GM19328 (cell line): ENCODE data around the gene RNF208.

ENCODE experiments used
- ATAC-seq: cut with Tn5 transposase; IDR thresholded peaks from one replicate; pipeline ENCODE4 v1.9.1; 2021; ENCODE audit warnings: mild to moderate bottlenecking, moderate library complexity; ENCODE audit not compliant: unreplicated experiment

Gene RNF208

DNA sequence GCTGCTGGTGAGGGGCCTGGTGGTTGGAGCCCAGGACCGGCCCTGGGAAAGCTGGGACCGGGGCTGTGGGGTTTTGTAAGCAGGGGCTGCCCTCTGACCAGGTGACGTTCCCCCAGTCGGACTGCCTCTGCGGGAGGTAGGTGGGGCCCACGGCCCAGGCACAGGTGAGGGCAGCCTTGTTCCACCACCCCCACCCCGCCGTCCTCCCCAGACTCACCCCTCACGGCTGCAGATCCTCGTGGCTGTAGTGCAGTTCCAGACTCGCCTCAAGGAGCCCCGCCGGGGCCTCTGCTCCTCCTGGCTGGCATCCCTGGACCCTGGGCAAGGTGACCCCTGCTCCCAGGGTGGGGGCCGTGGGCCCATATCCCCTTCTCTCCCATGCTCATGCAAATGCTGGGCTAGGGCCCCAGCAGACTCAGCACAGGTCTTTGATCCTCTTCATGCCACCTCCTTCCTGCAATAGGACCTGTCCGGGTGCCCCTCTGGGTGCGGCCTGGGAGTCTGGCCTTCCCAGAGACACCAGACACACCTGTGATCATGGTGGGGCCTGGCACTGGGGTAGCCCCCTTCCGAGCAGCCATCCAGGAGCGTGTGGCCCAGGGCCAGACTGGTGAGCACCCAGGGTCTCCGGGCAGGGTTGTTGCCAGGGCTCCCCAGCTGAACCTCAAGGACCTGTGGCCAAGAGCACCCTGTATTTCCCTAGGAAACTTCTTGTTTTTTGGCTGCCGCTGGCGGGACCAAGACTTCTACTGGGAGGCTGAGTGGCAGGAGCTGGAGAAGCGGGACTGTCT, 6.6 kb downstream of the RNF208 start:
- ATAC-seq: no peak

DNA sequence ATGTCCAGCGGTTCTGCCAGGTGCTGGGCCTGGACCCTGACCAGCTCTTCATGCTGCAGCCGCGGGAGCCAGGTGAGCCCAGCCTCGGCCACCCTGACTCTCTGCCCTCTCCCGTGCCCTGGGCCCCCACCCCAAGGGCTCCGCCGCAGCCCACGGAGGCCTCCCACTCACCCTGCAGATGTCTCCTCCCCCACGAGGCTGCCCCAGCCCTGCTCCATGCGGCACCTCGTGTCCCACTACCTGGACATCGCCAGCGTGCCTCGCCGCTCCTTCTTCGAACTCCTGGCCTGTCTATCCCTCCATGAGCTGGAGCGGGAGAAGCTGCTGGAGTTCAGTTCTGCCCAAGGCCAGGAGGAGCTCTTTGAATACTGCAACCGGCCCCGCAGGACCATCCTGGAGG, 7.4 kb downstream of the RNF208 start:
- no peak for ATAC-seq

DNA sequence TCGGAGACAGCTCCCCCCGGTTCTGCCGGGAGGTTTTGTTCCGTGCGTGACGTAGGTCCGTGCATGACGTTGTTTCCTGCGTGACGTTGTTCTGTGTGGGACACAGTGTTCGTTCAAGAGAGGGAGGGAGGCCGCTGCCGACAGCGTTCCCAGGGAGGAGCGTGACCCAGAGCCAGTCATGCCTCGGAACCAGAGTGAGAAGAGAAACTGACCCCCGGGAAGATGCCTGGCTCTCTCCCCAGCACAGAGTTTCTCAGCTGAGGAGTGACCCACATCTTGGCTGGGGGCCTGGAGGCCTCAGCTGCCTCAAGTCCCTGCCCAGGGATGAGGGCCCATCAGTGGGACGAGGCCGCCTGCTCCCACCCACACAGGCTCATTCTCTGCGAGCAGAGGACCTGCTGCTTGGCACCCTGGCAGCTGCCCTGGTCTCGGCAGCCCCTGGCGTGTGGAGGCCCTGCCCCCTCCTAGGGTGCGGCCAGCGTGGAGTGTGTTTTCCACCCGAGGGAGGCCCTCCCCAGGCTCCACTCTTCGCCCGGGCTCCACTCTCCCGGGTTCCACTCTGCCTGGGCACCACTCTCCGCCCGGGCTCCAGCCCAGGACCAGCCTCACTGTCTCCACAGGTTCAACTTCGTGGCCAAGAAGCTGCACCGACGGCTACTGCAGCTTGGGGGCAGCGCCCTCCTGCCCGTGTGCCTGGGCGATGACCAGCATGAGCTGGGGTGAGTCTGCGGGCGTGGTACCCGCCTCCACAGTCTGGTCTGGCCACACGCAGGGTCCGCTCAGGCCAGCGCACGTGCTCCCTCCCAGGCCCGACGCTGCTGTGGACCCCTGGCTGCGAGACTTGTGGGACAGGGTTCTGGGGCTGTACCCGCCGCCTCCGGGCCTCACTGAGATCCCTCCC, 8.6 kb downstream of the RNF208 start:
- ATAC-seq: no peak

DNA sequence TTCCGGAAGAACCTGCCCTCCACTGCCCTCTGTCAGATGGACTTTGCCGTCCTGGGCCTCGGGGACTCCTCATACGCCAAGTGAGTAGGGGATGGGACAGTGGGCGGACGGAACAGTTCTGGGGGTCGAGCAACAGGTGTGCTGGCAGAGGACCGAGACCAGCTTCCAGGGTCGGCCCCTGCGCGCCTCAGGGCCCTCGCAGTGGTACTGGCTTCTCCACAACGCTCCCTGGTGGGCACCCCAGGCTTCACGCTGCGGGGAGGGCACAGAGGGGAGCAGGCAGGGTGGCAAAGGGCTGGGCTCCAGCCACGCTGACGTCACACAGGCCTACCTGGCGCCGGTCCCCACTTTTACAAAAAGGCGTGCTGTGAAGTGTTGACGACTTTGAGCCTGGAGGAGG, 9.5 kb downstream of the RNF208 start:
- no peak for ATAC-seq

DNA sequence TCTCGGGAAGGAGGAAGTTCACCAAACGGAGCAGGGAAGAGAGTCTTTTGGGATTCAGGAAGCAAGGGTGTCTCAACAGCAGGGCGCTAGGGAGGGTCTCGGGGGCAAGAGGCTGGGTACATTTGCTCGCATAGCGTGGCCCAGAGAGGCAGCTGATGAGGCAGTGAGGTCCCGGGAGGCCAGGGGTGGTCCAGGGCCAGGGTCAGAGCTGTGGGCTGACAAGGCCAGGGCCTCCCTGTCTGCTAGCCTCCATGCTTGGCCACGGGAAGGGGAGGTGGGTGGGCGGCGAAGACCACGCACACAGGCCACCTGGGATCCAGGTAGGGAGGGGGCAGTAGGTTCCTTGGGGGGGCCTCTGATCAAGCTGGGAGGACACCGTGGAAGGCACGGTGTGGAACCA, 10.5 kb downstream of the RNF208 start:
- ATAC-seq: no peak

DNA sequence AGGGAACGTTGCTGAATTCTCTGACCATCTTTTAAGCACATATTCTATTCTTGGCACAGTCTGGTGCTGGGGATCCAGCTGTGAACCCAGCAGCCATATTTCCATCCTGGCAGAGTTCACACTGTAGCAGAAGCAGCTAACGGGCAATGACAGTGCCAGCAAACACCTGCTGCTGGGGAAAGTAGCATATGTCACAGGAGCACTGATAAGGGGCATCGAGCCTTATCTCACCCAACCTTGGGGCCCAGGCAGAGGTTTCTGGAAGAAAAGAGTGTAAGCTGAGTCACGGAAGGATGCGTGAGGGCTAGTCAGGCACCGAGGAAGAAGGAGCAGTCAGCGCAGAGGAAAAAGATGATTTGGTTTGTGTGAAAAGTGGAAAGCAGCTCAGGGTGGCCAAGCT, 15.4 kb downstream of the RNF208 start:
- no peak for ATAC-seq

DNA sequence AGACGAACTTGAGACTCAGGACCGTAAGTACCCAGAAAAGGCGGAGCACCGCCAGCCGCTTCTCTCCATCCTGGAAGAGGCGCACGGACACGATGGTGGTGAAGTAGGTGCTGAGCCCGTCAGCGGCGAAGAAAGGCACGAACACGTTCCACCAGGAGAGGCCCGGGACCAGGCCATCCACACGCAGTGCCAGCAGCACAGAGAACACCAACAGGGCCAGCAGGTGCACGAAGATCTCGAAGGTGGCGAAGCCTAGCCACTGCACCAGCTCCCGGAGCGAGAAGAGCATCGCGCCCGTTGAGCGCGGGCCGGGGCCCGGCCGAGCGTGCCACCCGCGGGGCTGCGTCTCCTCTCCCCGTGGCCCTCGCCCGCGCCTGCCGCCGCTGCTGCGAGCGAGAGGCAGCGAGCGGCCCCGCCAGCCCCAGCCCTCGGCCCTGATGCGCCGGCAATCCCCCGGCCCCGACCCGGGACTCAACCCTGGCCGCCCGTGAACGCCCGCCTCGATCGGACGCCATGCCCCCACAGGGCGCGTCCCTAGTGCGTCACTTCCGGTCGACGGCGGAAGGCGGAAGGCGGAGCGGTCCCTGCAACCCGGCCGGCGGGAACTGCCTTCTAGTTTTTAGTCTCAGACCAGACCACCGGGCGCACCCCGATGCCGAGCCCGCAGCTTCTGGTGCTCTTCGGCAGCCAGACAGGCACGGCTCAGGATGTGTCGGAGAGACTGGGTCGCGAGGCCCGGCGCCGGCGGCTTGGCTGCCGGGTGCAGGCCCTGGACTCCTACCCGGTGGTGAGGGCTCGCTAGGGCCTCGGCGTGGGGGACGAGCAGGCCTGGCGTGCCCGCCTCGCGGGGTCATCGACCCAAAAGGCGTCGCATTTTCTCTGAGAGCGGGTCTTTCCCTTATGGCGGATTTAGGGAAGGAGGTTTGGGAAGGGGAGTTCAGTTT, 16.6 kb downstream of the RNF208 start, which contains the start of the genes NDOR1 and TMEM203:
TSS of gene NDOR1 (plus strand) at position 575 of the 944 bp plus-strand sequence. CDS start at position 653, 78 bp downstream.
TSS of gene TMEM203 (minus strand) at position 523 of the 944 bp plus-strand sequence. CDS start at position 289, 234 bp downstream.
- peak; percentile 38 for ATAC-seq

DNA sequence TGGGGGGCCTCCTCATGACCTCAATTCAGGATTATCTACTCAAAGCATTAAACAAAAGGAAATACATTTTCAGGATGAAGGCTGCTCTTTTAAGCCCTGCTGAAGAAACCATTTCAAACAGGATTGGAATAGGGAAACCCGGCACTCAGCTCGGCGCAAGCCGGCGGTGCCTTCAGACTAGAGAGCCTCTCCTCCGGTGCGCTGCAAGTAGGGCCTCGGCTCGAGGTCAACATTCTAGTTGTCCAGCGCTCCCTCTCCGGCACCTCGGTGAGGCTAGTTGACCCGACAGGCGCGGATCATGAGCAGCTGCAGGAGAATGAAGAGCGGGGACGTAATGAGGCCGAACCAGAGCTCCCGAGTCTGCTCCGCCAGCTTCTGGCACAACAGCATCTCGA, 17.3 kb downstream of the RNF208 start:
- ATAC-seq: no peak

DNA sequence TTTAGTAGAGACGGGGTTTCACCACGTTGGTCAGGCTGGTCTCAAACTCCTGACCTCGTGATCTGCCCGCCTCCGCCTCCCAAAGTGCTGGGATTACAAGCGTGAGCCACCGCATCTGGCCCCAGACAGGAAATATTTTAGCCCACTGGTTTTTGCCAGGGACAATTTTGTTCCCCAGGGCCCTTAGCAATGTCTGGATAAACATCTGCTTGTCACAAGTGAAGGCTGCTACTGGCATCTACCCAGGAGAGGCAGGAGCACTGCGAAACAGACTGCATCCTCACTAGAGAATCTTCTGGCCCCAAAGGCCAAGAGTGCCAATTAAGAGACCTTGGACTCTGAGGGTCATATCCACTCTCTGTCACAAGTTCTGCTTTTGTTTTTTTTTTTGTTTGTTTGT, 19.1 kb downstream of the RNF208 start:
- no peak for ATAC-seq

DNA sequence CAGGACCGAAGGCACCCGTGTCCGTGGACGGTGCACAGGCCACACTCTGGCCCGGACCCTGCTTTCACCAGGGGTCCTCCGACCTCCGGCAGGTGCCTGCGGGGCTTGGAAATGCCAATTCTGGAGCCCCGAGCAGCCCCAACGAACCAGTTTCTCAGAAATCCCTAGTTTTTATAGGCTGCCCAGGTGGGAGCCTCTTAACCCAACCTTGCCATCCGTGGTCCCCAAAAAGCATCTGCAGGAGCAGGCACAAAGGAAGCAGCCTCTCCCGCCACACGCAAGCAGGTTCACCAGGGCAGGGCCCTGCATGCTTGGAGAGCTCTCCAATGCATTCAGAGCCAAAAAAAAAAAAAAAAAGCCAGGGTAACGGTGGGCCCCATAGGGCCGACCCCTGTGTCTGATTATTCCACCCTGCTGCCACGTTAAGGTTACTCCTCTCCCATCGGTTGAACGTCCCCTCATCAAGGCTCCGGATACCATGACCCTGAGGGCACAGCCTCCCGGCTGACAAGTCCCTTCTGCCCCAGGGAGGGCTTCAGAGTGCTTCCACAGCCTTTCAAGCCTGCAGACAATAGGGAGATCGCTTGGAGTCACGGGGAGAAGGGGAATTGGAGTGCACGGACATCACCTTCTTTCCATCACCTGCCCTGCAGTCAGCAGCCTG, 20.7 kb downstream of the RNF208 start:
- peak; percentile 13 for ATAC-seq

DNA sequence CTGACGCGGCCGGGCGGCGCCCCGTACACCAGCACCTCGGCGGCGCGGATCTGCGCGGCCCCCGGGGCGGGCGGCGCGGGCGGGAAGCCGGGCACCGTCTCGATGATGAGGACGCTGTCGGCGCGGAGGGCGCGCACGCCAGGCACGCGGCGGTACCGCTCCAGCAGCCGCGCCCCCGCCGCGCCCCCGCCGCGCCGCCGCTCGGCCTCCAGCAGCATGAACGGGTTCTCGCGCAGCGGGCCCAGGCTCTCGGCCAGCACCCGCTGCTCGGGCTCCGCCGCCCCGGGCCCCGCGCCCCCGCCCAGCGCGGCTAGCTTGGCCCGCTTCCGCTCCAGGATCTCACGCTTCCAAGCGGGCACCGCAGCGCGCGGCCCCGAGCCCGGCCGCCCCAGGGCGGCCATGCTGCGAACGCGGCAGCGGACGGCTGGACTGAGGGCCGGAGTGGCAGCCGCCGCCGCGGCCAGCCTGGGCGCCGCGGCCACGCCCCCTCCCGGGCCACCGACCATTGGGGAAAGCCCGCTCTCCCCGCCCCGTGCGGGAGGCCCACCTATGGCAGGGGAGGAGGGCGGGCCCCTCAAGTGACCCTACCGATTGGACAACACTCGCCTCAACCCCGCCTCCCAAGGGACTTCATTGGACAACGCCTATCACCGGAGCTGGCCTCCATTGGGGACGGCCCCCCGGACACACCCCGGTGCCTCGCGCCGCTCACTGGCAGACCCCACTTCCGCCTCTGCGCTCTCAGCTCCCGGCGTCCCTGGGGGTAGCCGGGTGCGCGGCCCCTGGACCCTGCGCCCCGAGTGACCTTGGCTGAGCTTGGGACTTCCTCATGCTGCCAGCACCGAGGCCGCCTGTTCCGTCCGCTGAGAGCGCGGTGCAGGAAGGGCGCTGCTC, 21.5 kb downstream of the RNF208 start, which contains the start of gene TPRN:
TSS of gene TPRN (minus strand) at position 431 of the 894 bp plus-strand sequence. CDS start at position 401, 30 bp downstream.
- ATAC-seq: peak; percentile 80

DNA sequence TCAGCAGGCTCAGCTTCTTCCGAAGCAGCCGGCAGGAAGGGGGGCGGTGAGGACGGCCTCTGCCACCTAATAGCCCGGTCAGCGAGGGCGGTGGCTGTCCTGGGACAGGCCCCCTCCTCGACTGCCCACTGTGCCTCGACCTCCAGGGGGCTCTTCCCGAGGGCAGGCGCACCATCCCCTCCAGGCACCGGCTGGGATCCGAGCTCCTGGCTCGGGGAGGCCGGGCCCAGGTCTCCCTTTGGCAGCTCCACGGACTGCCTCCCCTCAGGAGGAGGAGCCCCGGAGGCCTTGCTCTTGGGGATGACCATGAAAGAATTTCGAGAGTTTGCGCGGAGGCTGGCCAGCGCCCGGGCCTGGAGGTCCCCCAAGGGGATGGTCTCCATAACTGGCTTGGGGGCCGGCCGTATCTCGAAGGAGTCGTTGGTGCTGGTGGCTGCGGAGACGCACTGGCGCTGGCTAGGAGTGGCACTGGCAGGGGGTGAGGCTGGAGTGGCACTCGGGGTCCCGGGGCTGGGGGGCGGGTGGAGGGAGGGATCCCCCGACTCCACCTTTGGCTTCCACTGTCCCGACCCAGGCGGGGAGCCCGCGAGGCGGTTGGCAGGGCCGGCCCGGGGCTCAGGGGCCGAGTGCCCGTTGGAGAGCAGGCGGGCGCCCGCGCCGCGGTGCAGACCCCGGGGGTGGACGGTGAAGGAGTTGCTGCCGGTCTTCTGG, 22.5 kb downstream of the RNF208 start:
- no peak for ATAC-seq

DNA sequence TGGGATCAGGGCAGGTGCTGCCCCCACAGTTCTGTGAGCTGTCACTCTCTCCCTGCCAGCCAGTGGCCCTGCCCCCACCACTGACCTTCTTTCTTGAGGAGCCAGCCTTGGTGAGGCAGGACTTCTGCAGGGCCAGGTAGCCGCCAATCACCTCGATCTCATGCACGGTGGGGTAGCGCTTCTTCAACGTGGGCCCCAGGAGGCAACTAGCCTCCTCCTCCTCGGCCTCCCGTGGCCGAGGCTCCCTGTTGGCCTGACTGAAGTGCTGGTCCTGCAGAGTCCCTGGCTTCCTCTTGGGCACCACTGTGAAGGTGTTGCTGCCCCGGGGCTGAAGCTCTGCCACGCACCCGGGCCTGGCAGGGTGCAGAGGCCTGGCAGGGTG, 23.1 kb downstream of the RNF208 start:
- ATAC-seq: no peak

DNA sequence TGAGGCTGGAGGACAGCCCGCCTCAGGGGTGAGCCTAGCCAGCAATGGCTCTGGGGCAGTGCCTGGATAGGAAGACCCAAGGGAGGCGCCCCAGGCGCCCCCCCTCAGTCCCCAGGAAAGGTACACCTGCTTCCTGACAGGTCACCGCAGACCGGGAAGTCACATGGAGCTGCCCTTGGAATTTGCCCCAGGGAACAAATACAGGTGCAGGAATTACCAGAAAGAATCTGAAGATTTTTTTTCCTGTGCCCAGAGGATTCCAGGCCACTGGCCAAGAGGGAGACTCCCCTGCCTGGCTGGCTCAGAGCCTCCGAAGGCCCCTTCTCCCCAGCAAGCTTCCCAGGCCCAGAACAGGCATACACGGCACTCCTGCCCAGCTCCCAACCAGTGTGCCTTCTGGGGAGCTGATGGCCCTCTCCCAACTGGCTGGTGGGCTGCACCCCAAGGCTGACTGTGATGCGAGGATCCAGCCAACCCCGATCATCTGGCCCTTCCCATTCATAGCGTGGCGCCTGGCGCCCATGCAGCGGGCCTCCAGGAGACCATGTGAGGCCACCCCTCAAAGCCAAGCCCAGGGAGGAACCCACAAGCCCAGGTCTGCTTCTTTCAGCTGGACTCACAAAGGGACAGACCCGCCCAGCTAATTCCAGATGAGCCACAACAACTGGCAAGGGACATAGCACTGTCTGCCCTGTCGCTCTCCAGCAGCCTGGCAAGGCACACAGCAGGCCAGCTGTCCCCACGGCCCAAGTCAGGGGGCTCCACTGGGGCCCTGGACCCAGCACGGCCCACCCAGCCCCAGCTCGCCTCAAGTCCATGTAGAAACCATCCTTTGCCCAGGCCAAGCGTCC, 23.8 kb downstream of the RNF208 start:
- no peak for ATAC-seq

DNA sequence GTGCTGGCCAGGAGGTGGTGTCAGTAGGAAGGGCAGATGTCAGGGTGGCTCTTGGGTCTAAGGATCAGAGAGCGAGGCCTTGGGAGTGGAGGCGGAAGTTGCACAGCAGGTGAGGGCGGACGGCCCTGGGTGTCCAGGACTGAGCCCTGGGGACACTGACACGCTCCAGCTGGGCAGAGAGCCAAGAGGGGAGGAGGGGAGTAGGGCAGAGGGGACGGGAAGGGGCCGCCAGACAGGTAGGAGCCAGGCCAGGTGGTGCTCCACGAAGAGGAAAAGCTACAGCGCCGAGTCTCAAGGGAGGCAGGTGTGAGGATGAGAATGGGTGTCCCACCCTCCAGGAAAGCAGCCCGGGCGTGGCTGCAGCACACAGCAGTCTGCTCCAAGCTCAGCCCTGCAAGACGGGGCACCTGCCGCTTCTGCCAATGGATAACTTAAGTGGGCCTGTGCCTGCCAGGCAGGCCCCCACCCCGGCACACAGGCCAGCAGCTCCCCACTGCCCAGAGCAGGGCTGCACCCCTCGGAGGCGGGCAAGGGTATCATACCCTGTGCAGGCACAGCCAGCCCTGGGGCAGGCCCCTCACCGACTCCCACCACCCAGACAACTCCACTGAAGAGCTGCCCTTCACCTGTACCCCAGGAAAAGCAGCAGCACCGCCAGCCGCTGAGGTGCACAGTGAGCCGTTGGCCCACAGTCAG, 26.4 kb downstream of the RNF208 start:
- no peak for ATAC-seq

DNA sequence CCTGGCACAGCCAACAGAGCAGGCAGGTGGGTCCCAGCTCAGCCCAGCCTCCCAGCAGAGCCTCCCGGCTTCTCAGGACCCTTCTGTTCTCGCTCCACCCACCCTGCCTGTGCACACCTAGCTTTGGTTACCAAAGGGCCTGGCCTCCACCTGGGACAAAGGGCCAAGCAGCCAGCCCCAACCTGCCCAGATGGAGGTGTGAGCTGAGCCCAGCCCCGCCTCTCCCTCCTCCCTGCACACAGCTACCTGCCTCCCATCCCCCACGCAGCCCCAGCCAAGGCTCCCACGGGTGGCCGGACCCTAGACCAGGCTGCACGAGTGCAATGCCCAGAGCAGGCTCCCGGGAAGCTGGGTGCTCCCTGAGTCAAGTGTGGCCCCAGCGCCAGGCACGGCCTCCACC, 27.1 kb downstream of the RNF208 start:
- ATAC-seq: no peak

DNA sequence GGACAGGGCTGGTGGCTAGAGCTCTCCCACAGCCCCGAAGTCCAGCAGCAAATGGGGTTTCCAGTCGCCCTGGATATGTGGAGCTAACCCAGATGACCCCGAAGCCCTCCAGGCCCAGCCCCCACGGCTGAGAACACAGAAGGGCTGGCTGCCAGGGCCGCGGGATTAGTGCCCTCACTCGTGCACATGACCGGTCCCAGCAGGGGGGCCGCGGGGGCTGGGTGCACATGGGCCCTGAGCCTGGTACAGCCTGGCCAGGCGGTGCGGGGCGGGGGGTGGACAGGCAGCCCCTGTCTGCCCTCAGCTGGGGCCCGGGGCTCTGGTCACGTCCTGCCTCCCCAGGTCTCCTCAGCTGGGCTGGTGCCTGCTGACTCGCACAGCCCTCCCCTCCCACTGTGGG, 27.7 kb downstream of the RNF208 start:
- ATAC-seq: no peak
